GM18870 (cell line): ENCODE data around the gene CATSPER1.
"Not testable (repeated sequence)": the region's sequence is repeated elsewhere in the genome, so short reads cannot be mapped to it uniquely, and the experiment has no call there.

Source experiments
- ATAC-seq: cut with Tn5 transposase; IDR thresholded peaks from one replicate; pipeline ENCODE4 v1.9.1; 2021; ENCODE audit warnings: moderate library complexity; ENCODE audit not compliant: unreplicated experiment

Gene CATSPER1

DNA sequence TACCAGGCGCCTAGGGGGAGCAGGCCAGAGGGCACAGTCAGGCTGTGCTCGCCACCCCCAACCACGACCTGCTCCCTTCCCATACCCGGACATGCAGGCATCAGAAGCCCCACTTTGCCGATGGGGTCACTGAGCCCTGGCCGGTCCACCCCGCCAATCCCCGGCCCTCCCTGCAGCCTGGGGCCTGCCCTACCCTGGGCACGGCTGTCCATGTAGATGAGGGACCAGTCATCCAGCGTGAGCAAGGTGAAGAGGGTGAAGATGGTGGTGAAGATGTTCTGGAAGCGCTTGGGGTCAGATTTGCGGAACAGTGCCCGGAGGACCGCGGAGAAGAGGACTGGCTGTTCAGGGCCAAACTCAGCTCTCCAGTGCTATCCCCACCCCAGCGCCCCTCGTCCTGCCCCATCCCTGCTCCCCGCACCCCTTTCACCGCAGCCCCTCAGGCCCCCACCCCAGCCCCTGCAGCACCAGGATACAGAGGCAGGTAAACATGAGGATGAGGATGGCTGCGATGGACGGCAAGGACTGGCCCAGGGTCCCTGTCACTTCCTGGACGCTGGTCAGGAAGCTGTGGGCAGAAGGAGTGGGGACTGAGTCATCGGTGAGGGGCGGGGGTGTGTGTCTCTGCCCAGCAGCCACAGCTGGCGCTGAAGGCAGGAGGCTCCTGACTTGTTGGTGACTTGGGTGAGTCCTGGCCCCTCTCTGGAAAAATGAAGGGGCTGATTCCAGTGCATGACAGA is 5.5 kb downstream of the CATSPER1 start:
- ATAC-seq, result no peak

DNA sequence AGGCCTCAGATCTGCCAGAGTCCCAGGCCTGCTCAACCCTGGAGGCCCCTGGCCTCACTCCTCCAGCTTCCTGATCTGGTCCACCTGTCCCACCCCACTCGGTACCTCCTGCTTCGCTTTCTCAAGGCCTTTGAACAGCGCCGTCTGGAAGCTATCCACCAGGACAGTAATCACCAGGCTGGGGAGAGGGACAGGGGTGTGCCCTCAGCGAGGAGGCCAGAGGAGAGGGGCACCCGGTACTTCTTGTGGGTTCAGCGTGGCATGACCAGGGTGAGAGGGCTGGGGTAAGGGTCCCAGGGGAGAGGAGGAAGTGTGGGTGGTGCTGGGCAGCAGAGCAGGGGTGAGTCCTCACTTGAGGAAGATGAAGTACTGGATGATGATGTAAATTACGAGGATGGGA is 6.1 kb downstream of the CATSPER1 start:
- ATAC-seq, result no peak

DNA sequence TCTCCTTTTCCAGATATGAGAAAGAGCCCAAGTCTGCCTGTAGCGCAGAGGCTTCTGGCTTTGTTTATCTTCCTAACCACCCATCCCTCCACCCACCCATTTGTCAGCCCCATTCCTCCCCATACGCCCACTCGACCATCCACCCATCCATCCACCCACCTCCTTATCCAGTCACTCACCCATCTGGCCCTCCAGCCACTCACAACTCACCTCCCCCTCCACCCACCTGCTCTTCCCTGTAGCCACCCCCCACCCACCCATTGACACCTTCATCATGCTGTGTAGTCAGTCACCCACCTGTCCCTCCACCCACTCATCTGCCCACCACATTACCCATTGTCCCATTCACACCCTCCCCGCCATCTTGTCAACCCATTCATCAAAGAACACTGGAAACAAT is 9.0 kb downstream of the CATSPER1 start:
- no peak for ATAC-seq

DNA sequence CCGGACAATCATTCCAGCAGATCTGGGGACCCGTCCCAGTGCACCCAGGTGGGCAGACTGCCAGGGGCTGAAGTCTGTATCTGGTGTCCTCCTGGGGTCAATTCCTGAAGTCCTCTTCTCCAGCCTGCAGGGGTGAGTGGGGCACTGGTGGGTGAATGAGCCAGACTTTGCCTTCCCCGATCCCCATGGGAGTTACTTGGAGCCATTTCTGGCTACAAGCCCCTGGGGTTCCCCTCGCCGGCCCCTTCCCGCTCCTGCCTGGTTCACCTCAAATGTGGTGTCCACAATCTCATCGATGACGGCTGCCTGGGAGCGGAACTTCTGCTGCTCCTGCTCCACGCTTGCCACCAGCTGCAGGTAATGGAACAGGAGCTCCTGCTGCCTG is 9.5 kb downstream of the CATSPER1 start:
- no peak for ATAC-seq

DNA sequence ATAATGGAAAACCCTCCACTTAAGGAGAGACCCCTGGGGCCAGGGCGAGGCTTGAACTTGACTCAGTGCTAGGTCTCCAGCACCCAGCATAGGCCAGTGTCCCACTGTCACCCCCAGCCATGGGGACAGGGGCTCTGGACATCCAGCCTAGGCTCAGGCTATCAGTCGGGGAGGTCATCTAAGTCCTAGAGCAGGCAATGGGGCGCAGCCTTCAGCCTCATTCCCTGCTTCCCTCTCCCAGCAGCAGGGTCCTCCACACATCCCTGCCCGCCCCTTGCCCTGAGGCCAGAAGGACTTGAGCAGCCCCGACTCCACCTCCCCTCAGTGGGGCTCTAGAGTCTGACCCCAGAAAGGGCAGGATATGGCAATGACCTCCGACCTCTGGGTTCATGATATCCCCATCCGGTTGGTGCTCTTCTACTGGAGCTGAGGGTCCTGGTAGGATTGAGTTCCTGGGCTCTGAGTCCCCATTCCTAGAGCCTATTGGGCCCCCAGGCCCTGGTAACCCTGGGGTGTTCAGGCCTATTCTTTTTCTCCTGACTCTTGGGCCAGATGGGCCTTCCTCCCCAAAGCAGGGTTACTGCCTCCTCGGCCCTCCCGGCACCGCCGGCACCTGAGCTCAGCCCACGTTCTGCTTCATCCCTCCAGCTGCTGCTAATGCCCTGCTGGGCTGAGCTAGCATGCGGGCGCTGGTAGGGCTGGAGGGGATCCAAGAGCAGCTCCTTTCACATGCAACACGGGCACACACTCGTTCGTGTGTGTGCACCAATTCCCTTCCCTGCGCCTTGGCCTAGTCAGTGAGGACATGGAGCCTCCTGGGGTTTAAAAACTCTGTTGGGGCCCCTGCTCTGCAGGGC is 10.1 kb downstream of the CATSPER1 start:
- ATAC-seq, result no peak

DNA sequence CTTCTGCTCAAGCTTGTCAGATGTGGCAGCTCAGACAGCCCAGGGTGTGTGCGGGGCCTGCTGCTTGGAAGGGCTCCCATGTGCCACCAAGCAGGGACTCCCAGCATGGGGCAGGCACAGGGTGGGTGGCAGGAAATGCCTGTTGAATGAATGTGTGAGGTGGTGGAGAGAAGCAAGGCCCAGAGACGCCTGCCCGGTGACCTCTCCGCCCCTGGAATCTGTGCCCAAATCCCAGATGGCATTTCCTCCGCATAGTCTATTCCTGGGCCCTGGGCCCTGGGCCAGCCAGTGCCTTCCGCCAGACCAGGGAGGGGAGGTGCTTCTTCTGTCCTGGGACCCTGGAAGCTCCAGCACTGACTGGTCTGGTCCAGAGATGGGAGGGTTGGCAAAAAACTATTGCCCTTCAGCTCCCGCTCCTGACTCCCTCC is 10.8 kb downstream of the CATSPER1 start:
- ATAC-seq, result no peak

DNA sequence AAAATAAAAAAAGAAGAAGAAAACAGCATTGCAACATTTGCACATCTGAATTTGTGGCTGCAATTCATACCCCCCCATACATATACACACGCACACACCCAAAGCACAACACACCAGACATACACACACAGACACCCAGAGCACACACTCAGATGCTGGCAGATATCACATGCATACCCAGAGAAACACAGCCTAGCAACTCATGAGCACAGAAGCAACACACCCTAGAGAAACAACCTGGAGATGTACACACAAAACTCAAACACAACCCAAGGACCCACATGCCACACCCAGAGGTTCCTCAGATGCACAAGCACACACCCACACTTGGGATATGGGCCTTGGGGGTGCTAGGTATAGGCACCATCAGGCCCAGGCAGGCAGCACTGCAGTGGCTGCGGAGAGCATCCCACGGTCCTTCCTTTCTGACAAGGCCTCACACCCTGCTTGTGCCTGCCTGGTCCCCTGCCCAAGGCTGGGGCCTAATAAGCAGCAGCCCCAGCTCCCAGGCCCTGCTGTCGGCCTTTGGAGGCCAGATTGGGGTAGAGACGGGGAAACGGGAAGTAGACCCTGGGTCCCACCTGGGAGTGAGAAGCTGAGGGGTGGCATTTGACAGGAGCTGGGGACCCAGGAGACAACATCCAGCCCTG is 11.3 kb downstream of the CATSPER1 start:
- ATAC-seq, result no peak

DNA sequence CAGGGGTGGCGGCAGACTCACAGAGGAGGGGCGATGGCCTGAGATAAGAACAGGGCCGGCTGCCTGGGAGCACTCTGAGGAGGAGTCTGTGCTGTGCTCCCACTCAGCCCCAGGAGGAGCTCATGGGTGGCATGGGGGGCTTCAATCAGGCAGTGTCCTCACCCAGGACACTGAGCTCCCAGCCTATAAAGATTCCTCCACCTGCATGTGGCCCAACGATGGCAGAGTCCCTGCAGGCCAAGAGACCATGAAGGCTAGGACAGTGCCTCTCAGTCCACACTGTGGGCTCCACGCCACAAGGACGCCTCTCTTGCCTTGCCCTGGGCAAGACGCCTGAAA is 12.5 kb downstream of the CATSPER1 start:
- ATAC-seq, result no peak

DNA sequence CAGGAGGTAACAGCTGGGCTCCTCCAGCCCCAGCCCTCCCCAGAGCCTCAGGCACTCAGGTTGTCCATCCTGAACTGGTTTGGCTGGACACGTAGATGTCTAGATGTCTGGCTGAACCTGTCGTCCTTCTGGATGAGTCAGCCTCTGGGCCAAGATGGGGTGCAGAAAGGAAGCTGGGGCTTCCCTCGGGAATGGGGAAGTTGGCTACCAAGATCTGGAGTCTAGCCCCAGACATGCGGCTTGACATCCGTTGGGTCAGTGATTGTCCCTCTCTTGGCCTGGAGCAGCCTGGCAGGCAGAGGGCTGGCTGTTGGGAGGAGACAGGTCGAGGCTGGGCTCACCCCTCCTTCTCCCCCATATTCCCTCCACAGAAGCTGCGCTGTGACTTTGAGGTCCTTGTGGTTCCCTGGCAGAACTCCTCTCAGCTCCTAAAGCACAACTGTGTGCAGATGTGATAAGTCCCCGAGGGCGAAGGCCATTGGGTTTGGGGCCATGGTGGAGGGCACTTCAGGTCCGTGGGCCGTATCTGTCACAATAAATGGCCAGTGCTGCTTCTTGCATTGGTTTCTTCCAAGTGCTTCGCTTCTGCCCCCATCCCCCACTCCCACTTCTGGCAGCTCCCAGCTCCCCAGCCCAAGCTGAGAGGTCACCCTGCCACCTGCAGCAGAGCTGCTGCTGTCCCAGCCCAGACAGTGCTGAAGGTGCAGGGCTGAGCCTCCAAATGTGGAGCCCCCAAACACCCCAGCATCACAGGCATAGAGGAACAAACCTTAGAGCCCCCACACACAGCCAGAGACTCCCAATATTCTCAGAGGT is 13.1 kb downstream of the CATSPER1 start:
- no peak for ATAC-seq

DNA sequence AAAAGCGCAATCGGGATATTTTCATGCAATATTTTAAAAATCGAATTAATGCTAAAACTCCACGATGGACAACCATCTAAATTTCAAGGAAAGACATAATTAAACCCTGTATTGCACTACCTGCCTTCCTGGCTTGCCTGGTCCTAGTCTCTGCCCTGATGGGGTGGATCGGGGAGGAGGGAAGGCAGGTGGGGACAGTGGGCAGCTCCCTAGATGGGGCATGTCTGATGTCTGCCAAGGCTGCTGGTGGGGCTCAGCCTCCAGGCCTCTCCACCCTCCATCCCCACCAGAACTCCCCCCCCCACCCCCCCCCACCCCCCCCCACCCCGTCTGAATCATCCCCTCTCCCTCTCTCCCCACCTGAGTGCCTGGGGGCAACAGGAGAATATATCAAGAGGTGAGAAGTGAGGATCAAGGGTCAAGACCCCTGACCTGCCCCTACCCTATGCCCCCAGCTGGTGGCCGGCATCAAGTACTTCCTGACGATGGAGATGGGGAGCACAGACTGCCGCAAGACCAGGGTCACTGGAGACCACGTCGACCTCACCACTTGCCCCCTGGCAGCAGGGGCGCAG is 13.8 kb downstream of the CATSPER1 start:
- ATAC-seq, result no peak

DNA sequence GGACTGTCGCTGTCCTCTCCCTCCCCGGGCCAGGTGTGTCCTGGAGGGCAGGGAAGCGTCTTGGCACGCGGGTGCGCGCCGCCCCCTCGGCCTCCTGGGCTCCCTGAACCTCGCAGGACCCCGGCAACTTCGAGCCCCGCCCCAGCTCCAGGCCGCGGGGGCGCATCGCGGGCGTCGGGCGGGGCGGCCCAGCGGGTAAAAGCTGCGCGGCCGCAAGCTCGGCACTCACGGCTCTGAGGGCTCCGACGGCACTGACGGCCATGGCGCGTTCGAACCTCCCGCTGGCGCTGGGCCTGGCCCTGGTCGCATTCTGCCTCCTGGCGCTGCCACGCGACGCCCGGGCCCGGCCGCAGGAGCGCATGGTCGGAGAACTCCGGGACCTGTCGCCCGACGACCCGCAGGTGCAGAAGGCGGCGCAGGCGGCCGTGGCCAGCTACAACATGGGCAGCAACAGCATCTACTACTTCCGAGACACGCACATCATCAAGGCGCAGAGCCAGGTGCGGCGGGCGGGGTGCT is 14.4 kb downstream of the CATSPER1 start, which contains the start of gene CST6:
Gene CST6 (plus strand): TSS at position 224 of the 519 bp plus-strand sequence. CDS start 37 bp downstream, at position 261.
- ATAC-seq, result no peak

DNA sequence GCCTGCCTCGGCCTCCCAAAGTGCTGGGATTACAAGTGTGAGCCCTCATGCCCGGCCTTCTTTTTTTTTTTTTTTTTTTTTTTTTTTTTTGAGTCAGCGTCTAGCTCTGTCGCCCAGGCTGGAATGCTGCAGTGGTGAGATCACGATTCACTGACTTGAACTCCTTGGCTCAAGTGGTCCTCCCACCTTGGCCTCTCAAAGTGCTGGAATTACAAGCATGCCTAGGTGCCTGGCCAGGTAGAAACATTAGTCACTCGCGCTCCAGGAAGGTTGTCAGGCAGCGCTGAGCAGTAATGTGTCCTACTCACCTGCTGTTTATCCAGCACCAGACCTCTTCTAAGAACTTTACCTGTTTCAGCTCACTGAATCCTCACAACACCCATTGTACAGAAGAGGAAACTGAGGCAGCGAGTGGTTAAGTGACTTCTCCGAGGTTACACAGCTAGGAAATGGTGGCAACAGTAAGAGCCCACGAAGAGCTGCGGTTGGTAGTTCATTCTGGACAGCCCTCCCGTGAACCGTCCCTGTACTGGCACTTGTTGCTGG is 15.0 kb downstream of the CATSPER1 start:
- ATAC-seq, result no peak

DNA sequence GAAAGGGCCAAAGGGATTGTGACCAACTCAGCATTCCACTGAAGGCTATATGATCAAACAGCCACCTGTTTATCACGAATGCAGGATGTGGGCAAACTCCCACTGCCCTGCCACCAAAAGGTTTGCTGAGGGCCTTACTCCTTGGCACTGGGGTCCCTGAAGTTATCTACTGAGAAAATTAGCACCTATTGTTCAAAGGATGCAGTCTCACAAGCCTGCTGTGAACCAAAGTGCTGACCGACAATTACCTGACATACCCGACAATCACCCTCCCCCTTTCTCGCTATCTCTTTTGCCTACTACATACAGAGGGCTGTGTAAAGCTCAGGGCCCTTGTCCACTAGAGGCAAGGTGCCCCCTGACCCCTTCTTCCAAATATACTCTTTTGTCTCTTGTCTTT is 16.2 kb downstream of the CATSPER1 start:
- not testable (repeated sequence) for ATAC-seq

DNA sequence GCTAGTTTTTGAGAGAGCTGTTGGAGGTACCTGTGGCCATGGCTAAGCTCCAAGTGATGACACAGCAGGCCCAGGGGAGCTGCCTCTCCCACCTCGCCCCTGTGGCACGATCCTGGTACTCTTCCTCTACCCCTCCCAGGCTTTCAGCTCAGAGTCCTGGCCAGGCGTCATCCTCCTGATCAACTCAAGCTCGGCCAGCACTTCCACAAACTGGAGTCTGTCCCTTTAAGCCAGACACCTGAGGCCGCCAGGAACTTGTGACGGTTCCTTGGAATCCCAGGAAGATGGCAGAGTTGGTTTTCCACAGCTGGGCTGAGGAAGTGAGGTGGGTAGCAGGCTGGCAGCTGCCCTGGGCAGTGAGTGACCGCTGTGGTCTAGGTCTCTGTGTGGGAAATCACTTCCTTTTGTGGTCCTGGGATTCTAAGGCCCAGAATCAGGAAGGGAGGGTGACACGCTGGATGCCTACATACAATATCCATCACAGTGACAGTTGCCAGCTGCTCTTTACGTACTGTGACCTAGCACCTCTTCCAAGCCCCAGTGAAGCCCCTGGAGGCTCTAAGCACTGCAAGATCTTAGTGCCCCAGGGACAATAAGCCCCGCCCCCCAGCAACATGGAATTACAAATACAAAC is 17.7 kb downstream of the CATSPER1 start:
- no peak for ATAC-seq

DNA sequence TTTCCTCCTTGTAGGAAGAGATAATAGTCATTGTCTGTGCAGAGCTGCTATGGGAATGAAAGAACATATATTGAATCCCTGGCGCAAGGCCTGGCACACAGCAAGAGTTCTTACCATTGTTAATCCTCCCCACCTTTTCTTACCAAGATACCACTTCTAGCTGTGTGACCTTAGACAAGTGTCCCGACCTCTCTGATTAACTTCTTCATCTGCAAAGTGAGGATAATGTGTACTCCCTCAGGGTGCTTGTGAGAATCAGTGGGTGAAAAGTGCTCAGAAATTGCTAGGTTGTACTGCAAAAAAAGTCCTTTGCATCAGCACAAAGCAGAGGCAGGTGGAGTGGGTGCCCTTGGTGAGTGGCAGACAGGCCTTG is 18.2 kb downstream of the CATSPER1 start:
- no peak for ATAC-seq

DNA sequence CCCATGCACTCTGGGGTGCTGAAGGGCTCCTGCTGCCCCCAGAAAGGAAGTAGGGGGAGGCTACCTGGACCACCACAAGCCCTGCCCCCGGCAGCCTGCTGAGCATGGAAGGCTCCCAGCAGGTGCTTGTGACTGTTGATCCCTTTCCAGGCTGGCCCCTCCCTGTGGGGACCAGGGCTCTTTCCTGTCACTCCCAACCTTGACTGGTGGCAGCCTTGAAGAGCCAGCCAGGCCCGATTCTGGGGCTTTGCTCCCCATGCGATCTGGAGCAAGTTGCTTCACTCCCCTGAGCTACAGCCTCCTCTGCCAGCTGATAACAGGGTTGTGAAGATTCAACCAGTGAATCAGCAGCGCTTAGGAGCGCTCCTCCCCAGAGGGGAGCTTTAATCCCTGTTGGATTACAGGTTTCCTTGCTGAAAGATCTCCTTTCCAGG is 19.1 kb downstream of the CATSPER1 start:
- no peak for ATAC-seq

DNA sequence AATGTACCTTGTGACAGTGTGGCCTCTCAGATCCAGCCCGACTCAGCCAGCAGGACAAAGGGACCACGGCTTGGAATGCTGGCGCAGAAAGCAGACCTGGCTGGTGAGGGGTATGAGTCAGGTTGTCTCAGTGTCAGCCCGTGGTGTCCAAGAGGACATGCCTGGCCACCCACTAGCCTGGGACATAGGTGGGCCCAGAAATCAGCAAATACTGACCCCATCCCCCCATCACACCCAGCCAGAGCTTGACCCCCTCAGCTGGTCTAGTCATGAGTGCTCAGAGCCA is 19.4 kb downstream of the CATSPER1 start:
- no peak for ATAC-seq

DNA sequence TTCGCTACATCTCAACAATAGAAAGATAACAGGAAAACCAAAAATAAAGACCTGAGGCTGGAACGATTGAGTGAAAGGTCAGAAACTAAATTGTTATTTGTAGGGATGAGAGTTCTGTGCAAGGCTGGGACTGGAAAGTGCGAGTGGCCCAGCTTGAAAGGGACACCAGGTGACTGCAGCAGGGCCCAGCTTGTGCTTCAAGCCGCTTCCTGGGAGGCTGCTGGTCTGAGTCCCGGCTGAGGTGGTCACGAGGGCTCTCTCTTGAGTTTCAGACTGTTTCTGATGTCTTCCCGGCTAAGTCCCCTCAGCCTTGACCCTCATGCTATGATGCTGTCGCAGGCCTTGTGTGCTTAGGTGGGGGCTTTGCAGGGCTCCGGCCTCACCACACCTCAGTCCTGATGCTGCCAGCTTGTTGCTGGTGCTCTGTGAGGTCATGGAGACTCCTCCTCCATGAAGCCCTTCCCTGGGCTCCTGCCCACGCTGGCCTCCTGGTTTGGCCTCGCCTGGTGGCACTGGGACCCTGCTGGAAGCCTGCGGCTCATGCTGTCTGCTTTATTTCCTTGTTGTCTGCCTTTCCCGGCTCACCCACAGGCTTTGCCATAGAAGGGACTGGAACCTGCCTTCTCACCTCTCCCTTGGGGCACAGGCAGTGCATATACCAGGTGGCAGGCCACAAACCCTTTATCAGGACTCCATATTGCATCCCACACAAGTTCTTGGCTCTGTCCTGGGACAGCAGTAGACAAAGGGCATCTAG is 20.0 kb downstream of the CATSPER1 start:
- no peak for ATAC-seq

DNA sequence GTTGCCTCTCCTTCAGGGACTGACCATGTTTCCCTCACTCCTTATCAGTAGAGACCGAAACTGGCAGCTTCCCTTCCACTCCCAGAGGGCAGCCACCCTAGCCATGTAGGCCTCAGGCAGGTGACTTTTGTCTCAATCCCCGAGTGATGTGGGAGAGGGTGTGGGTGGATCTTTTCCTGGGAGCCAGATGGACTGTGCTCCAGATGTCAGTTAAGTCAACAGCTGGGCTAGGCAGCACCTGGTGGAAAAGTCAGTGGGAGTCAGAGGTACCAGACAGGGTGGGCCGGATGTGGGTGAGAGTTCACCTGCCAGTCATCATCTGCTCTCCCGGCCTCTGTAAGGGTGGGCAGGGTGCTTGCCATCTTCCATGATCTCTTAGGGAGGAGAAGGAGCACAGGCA is 22.1 kb downstream of the CATSPER1 start:
- no peak for ATAC-seq
